GM18519 (cell line): ENCODE measurements around the gene STK25.

ENCODE experiments used
- ATAC-seq: cut with Tn5 transposase; IDR thresholded peaks from one replicate; pipeline ENCODE4 v1.9.1; 2021; ENCODE audit warnings: mild to moderate bottlenecking, moderate library complexity; ENCODE audit not compliant: unreplicated experiment, low FRiP score

Gene STK25

DNA sequence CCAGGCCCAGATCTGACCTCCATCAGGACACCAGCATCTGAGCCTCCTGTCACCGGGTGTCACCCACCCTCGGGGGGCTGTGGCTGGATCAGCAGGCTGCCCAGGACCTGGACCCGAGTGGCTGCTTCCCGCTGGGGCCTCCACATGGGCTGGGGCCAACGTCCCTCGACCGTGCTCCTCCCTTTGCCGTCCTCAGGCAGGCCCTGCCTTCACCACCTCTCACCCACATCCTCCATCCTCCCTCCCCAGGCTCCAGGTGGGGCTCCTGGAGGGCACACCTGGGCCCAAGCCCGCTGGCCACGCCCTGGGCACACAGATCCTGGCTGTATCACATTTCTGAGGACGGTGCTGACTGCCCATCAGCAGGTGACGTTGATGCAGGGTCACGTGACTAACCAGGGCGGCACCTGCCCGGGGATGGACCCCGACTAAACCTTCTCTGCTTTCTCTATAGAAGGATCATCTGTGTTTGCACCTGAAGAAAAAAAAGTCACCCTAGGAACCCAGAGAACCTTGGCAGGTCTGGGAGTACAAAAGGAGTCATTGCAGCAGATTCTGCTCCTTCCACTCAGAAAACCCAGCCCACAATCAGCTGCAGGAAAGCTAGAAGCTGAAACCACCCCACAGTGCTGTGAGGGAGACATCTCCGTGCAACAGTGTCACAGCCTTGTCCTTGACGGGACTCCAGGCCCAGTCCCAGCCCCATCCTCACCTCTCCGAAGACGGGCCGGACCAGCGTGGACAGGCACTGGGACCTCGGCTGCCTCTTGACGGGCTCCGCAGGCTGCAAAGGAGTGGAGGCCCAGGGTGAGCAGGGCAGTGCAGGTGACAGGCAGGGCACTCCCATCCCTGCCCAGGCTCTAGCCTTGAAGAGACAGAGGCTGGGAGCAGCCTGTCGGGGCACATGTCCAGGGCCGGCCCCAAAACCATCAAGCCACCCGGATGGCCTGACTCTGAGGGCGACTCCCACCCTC lies 11.2 kb downstream of the STK25 start:
- no peak for ATAC-seq

DNA sequence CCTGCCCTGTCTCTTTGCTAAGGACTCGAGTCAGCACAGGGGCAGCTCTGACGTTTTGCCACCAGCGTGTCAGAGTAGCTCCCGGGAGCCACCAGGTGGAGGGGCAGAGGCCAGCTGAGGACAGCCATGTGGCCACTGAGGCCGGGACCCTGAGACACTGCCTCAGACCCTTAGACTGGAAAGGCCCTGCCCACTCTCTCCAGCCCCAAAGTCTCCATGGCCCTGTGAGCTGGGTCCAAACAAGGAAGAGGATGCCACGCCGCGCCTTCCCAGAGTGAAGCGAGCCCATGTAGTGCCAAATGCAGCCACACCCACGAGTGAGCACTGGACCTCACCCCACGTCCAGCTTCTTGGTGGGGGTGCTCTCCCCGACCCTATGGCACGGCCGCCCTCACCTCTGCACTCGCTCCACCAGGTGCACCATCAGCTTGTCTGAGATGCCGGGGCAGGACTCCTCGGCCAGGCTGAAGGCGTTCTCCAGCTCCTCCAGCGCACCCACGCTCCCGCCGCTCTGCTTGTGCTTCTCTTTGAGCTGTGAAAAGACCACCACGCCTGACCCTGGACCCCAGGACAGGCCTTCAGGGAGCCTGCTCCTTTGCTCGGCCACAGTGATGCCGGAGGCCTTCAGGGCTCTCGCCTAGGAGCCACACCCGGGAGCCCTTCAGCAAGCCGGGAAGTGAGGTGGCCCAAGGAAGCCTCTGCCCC lies 12.2 kb downstream of the STK25 start:
- no peak for ATAC-seq

DNA sequence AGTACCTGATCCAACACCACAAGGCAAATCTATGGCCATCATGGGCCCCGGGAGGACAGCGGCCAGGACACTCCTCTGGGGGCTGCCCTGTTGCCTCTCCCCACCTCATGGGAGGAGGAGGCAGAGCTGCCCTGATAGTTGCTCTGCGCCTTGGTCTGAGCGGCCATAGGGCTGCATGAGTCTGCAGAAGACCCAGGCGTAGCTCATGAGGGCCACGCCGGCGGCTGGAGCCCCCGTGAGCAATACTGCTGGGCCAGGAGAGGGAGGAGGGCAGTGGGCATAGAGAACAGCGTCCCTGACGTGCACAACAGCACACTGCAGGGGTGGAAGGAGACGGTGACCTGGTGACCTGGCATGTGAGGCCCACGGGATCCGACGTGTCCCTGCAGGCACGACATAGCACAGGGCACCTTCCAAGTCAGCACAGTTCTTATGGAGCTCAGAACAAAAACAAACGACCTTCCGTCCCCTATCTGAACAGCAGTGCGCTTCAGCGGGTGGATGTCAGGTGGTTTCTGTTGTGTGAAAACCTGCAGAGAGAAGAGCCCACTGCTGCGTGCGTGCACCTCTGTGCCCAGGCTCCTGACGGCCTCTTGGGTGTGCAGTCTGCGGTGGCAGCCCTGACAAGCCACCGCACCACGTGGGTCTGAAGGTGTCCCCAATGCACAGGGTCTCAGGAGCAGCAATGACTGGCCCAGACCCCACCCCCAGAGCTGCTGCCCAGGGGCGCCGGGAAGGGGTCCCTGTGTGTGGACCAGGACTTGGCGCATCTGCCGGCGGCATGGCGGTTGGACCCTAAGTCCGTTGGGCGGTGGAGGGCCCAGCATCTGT lies 13.0 kb downstream of the STK25 start:
- ATAC-seq: no peak

DNA sequence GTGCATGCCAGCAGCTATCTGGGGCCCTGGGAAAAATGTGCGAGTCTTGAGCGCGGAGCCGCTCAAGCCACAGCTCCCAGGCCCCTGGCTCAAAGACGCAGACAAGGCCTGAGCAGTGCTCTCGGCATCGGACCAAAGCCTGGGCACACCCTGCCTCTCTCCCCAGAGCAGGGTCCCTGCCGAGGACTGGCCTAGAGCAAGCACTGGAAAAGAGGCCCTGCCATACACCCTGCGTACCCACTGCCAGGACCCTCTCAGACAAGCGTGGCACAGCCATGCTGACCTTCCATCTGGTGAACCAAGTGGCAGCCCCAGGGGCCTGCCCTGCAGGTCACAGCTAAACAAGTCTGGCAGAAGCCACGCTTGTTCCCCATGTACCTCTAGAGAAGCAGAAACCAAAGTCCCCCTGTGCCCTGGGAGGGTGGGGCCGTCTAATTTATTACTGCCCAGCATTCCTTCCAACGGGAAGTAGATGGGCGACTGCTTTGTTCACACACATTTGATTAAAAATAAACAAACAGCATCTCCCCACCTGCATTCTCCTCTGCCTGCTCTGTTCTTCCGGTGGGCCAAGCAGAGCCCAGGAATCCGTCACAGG lies 14.0 kb downstream of the STK25 start:
- ATAC-seq: no peak

DNA sequence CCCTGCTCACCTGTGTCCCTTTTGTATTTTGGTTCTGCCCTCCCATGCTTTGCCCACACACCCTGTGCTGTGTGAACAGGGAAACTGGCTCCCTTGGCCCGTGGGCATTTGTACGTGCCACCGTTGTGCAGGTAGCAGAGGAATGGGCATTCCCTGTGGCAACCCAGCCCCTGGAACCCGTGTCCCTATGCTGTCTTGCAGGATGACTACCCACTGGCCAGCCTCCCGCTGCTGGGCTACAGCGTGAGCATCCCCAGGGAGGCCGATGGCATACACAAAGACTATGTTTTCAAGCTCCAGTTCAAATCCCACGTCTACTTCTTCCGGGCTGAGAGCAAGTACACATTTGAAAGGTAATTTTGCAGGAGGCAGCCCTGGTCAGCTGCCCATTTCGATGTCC lies 15.3 kb downstream of the STK25 start:
- no peak for ATAC-seq

DNA sequence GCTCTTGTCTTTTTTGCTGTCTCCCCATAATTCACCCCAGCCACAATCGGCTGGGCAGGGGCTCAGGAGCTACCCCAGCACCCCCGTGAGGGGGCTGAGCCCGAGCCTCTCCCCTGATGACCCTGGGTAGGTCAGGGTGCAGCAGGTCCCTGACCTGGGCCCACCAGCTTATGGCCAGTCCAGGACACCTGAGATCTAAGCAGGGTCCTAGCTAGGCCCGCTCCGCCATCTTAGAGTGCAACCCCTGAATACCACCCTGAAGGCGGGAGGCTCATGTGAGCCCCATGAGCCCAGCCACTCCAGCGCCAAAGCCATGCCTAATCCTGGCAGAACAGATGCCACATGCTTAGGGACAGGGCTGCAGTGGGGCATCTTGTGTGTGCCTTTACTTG lies 16.2 kb downstream of the STK25 start:
- no peak for ATAC-seq

DNA sequence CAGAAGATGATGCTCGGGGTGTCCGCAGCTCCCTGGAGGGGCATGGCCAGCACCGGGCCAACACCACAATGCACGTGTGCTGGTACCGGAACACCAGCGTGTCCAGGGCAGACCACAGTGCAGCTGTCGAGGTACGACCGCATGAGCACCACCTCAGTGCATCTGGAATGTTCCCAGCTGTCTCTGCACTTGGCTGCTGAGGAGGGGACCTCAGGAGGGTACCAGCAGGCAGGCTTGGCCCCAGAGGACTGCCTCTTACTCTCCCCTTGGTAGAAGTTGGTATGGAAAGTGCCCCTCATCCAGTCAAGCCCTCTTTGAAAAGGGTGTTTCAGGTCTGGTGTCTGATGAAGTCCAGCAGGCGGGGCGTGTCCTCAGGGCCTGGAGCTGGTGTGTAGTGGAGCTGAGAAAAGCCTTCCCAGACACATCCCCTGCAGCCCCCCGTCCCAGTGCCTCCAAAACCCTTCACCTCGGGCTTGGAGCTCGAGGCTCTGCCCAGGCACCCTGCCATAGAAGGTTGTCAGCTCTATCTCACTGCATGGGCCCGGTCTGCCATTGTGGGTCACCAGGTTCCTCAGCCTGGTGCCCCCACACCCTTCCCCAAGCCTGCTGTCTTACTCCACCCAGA lies 16.7 kb downstream of the STK25 start:
- ATAC-seq: no peak

DNA sequence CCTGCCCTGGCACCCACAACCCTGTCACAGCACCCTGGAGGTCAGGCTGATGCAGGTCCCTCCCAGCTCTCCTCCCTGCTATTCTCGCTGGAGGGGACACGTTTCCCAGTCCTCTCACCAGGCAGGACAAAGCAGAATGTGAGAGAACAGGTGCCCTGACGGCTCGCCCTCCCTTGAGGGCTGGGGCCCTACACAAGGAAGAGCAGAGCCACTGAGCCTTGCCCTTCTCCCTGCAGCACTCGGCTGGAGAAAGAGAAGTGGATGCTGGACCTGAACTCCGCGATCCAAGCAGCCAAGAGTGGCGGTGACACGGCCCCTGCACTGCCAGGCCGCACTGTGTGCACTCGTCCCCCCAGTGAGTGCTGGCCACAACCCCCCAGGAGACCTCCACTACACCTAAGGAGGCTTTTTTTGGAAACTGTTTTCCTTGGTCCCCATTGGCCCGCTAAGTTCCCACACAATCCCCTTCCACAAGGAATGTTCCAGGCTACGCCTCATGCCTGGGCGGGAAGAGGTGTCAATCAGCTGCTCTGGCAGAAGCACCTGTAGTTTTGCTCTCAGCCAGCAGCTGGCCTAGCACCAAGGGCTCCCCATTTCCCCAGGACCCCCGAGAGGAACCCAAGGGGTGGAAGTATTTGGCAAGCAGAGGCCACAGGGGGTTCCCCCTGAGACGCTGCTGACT lies 17.4 kb downstream of the STK25 start:
- ATAC-seq: no peak

DNA sequence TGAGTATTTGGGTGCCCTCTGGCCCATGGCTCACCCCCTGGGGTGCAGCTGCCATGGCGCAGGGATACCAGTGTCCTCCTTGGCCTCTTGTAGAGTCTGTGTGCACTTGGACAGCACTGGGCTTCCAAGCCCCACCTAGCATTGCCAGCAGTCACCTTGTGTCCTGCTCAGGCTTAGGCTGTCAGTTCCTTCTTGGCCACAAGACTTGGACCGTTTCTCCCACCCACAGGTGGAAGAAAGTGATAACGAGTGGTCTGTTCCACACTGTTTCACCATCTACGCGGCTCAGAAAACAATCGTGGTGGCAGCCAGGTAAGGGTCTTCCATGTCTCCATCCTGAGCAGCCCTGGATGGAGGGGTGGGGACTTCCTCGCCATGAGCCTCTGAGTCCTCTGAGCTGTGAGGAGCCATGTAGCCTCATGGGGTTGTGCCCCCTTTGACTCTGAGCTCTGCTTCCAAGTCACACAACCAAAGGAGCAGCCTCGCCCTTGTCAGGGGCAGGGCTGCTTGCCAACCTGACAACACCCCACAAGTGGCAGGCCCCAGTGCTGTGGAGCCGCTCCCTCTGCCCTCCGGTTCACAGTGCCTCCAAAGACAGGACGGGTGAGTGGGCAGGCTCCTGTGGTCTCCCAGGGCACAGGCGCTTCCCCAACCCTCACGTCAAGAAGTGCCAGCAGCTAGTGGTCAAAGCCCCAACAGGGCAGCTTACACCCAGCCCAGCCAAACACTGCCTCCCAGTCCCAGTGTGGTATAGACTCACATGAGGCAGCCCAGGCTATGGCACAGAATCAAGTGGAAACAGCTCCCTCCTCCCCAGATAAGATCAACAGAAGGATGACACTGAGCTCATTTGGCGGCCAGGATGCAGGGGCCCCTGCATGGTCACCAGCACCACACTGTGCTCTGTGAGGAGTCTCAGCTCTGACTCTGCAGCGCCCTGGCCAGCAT lies 18.4 kb downstream of the STK25 start:
- ATAC-seq: no peak

DNA sequence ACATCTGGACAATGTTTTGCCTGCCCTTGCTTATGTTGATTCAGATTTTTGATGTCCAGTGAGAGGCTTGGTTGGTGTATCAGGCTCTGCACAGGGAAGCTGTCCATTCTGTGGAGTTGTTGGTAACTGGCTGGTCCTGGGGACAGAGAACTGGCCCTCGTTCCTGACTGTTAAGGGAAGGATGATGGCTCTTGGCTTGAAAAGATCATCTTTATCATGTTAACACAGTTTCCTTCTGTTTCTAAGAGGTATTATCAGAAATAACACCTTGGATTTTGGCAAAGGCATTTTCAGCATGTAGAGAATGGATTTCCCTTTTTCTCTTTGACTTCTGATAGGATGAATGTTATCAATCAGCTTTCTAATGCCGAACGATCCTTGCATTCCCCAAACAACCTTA lies 19.3 kb downstream of the STK25 start:
- ATAC-seq: no peak

DNA sequence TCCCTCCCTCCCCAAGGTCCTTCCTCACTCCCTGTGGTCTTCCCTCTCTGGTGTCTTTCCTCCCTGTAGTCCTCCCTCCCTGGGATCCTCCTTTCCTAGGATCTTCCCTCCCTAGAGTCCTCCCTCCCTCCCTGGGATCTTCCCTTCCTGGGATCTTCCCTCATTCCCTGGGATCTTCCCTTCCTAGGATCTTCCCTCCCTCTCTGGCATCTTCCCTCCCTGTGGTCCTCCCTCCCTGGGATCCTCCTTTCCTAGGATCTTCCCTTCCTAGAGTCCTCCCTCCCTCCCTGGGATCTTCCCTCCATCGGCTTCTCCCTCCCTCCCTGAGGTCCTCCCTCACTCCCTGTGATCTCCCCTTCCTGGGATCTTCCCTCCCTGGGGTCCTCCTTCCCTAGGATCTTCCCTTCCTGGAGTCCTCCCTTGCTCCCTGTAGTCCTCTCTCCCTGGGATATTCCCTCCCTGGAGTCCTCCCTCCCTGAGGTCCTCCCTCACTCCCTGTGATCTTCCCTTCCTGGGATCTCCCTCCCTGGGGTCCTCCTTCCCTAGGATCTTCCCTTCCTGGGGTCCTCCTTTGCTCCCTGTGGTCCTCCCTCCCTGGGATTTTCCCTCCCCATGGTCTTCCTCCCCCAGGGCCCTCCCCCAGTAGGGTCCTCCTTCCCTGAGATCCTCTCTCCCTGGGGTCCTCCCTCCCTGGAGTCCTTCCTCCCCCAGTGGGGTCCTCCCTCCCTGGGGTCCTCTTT lies 23.0 kb downstream of the STK25 start:
- ATAC-seq: no peak

DNA sequence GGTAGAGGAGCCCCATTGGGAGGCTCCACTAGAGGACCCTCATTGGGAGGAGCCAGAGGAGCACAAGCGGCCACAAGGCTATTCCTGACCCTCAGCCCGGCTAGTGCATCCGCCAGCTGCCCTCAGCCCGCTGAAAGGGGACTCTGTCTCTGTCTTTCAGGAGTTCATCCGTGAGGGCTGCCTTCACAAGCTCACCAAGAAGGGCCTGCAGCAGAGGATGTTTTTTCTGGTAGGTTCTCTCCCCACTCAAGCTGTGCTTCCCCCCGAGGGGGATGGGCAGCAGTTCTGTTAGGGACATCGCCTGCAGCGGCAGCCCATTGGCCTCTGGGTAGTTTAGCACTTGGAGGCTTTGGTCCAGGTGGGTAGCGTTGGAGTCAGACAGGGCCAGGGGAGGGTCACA lies 25.1 kb downstream of the STK25 start:
- no peak for ATAC-seq

DNA sequence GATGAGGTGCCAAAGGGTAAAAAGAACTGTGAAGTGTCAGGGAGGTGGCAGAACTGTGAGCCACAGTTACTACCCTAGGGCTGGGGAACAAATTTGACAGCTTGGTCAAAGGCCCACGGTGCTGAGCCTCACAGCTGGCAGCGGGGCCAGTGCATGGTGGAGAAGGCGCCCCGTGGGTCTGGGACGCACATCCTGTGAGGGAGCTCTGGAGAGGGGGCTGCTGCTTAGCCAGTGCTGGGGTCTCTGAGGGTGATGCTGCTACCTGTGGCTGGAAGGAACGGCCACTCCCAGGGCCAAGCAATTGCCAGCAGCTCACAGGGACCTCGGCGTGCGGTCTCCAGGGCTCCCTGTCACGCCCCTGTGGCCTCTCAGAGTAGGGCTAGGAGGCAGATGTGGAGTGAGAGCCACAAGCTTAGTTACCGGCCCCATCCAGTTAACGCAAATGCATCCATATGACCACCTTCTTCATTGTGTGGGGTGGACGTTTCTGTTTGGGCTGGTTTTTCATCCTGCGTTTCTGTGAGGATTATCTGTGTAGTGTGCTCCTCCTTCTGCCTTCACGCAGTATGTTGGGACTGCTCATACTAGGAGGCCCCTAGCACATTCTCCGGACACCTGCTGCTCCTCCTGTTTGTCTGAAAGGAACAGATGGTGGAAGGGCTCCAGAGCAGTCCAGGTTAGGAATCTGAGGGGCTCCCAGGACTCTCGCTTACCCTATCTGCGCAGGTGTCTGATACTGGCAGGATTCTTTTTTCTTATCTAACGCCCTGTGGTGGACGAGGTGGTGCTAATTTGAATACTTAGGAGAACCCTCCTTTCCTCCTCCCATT lies 26.0 kb downstream of the STK25 start:
- ATAC-seq: no peak

DNA sequence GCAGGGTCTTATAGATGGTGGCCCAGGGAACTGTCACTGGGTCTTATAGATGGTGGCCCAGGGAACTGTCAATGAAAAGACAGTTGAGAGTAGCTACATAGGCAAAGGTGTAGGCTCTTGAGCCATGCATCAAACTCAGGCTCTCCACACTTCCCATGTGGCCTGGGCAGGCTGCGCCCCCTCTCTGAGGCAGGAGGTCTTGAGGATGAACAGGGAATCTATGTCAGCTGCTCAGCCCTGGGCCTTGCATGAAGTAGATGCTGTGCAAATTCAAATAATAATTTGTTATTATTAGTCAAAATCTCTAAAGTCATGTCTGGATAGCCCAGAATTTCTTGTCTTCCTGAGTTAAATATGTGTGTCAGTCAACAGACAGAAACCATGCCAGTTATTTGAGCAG lies 26.7 kb downstream of the STK25 start:
- no peak for ATAC-seq

DNA sequence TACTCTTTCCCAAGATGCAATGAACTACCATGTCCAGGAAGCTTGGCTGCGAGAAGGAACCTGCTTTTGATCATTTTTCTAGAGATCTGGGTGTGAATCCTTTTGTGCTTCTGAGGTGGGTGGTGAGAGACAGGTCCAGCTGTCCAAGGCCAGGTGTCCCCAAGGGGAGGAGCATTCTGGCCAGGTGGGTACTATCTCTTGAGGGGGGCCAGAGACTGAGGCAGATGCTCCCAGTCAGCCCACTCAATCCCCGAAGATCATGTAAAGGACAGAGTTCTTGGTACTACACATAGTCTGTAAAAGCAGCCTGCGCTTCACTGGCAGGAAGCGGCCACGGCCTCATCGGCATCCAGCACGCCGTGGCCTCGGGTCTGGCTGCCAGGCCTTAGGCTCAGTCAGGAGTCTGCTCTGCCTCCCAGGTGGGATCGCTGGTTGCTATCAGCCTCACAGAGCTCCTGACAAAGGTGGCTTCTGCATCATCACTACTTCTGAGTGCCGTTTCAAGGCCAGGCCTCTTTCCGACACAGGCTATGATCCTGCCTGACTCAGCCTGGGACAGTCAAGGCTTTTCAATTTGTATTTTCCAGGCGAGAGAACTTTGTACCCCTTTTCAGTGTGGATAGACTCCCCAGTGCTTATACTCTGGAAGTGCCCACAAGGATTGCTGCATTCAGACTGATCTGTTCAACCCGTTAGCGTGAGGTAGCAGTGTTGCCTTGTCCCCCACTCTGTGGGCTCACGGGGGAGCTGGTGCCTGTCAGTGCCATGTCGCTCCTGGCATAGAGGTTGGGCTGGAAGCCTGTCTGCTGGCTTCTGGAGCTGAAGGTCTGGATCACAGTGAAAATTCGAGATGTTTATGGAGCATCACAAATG lies 29.1 kb downstream of the STK25 start:
- no peak for ATAC-seq

DNA sequence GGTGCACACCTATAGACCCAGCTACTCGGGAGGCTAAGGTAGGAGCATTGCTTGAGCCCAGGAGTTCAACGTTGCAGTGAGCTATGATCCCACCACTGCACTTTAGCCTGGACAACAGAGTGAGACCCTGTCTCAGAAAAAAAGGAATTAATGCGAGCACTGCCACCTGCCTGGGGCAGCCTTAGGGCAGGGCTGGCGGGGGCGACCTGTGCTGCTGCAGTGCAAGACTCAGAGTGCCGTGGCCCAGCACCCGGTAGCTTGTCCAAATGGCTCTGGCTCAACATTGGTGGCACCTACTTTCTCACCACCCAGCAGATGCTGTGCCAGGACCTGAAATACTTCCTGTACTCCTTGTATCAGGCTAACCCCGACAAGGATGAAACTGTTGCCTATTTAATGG lies 30.2 kb downstream of the STK25 start:
- ATAC-seq: no peak
